MV-4-11 (cell line): ENCODE results near the gene JKAMP.
"Not testable (repeated sequence)": the region's sequence is repeated elsewhere in the genome, so short reads cannot be mapped to it uniquely, and the experiment has no call there.

Experiments
- DNase-seq: peaks from one replicate; lab custom pipeline; 2025; lab: John Stamatoyannopoulos, UW

JKAMP gene

GRCh38 chr14:59483819-59484638 is at the start of gene JKAMP, which contains the start of gene L3HYPDH:
JKAMP (plus strand) TSS chr14:59484517; CDS start chr14:59484590, 73 bp downstream.
L3HYPDH (minus strand) TSS chr14:59484408; CDS start chr14:59484316, 92 bp downstream.
- peak; percentile 92 for DNase-seq

- no peak for DNase-seq
Measured at GRCh38 chr14:59435101-59435500, 49.2 kb upstream of the JKAMP start.

GRCh38 chr14:59435987-59436386 is 48.3 kb upstream of the JKAMP start:
- DNase-seq, result peak; percentile 78

GRCh38 chr14:59438195-59438647 is 46.1 kb upstream of the JKAMP start:
- DNase-seq, result peak; percentile 51

GRCh38 chr14:59439256-59439965 is 44.9 kb upstream of the JKAMP start:
- peak; percentile 29 for DNase-seq

- not testable (repeated sequence) for DNase-seq
Measured at GRCh38 chr14:59448673-59449072, 35.6 kb upstream of the JKAMP start.

GRCh38 chr14:59450716-59451115 is 33.6 kb upstream of the JKAMP start:
- no peak for DNase-seq

GRCh38 chr14:59451849-59452248 is 32.5 kb upstream of the JKAMP start:
- DNase-seq, result no peak

- DNase-seq, result peak; percentile 32
Measured at GRCh38 chr14:59454139-59454538, 30.2 kb upstream of the JKAMP start.

- DNase-seq, result no peak
Measured at GRCh38 chr14:59455411-59455810, 28.9 kb upstream of the JKAMP start.

- no peak for DNase-seq
Measured at GRCh38 chr14:59458486-59458885, 25.8 kb upstream of the JKAMP start.

- DNase-seq, result no peak
Measured at GRCh38 chr14:59460378-59460777, 23.9 kb upstream of the JKAMP start.

GRCh38 chr14:59461891-59462290 is 22.4 kb upstream of the JKAMP start:
- no peak for DNase-seq

GRCh38 chr14:59463787-59464485 is 20.4 kb upstream of the JKAMP start:
- DNase-seq, result no peak

- no peak for DNase-seq
Measured at GRCh38 chr14:59464486-59465315, 19.6 kb upstream of the JKAMP start.

- DNase-seq, result no peak
Measured at GRCh38 chr14:59465316-59466135, 18.8 kb upstream of the JKAMP start, which contains the start of gene GPR135. GPR135 (minus strand) TSS chr14:59465380; CDS start chr14:59465226, 154 bp downstream.

GRCh38 chr14:59474172-59474571 is 10.1 kb upstream of the JKAMP start:
- no peak for DNase-seq

GRCh38 chr14:59475709-59476108 is 8.6 kb upstream of the JKAMP start:
- DNase-seq, result no peak

- no peak for DNase-seq
Measured at GRCh38 chr14:59478540-59478939, 5.8 kb upstream of the JKAMP start.

- no peak for DNase-seq
Measured at GRCh38 chr14:59480166-59480565, 4.2 kb upstream of the JKAMP start.

- DNase-seq, result no peak
Measured at GRCh38 chr14:59481407-59481806, 2.9 kb upstream of the JKAMP start.
